Measurements from ENCODE around the gene FAM131B.
A peak's percentile ranks its signal among the peaks of the same experiment; 100 is the strongest.

The FAM131B gene

GRCh38 chr7:143382126-143382790 is 19.7 kb upstream of the FAM131B start:
- DNase-seq, result no peak

- no peak for DNase-seq
These were observed 19.1 kb upstream of the FAM131B start for GRCh38 chr7:143381427-143382125.

GRCh38 chr7:143380646-143381426 is 18.3 kb upstream of the FAM131B start, which contains the start of gene ZYX:
ZYX (plus strand) TSS chr7:143381345; CDS start chr7:143381572, 227 bp downstream.
- peak; percentile 16 for DNase-seq

GRCh38 chr7:143380260-143380645 is 17.7 kb upstream of the FAM131B start:
- peak; percentile 21 for DNase-seq

GRCh38 chr7:143379611-143380259 is 17.2 kb upstream of the FAM131B start:
- no peak for DNase-seq

GRCh38 chr7:143376396-143376795 is 13.9 kb upstream of the FAM131B start:
- no peak for DNase-seq

GRCh38 chr7:143375298-143376034 is 13.0 kb upstream of the FAM131B start:
- no peak for DNase-seq

GRCh38 chr7:143374561-143374960 is 12.0 kb upstream of the FAM131B start:
- DNase-seq, result no peak

- DNase-seq, result no peak
These were observed 10.8 kb upstream of the FAM131B start for GRCh38 chr7:143373255-143373794.

- peak; percentile 75 for DNase-seq
These were observed 9.6 kb upstream of the FAM131B start for GRCh38 chr7:143372070-143372469.

- no peak for DNase-seq
These were observed 7.5 kb upstream of the FAM131B start for GRCh38 chr7:143369678-143370651.

- no peak for DNase-seq
These were observed 5.9 kb upstream of the FAM131B start for GRCh38 chr7:143368387-143368786.

- DNase-seq, result no peak
These were observed 5.5 kb upstream of the FAM131B start for GRCh38 chr7:143367972-143368371.

GRCh38 chr7:143363016-143363937 is 764 bp upstream of the FAM131B start:
- DNase-seq, result no peak

GRCh38 chr7:143361552-143362130 is 872 bp downstream of the FAM131B start:
- no peak for DNase-seq

GRCh38 chr7:143360788-143361551 is 1.5 kb downstream of the FAM131B start:
- DNase-seq, result no peak

- DNase-seq, result no peak
These were observed 2.7 kb downstream of the FAM131B start for GRCh38 chr7:143359771-143360353.

GRCh38 chr7:143358626-143359025 is 3.9 kb downstream of the FAM131B start:
- DNase-seq, result no peak

Measured in NCI-H2081 treated with DMSO at 0.1 percent for 48 hours (cell line).